ENCODE measurements around the gene NRL.

DNA sequence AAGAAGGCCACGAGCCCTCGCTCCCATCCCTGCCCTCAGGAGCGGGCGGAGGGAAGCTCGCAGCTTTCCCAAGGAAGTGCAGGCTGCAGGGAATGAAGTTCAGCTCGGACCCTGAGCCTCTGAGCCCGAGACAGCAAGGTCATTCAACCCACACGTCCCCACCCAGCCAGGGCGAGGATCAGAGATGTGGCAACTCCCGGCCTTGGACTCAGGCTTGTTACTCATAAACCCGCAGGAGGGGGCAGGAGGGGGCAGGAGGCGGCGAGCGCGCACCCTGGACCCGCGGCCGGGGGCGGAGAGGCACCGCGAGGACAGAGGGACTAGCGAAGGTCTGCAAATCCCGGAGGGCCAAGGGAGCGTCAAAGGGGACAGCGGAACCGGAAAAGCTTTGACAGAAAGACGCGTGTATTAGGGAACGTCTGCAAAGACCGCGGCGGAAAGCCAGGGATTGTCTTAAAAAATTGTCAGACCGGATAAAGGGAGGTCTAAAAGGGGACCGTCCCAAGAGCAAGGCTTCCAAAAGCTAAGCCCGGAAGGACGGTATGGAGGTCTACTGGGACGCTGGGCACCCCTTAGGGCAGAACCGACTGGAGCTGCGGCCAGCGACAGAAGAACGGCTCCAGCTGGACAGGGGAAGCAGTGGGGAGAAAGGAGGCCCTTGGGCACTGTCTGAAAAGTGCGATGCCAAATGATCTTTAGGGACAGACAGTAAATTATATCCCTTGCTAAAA lies 783 bp downstream of the NRL start:
- peak; percentile 84 for TF ChIP-seq POLR2A (IDR thresholded peaks at IDR 0.05; ENCODE audit: low read depth, low read length)
- peak; percentile 16 for TF ChIP-seq POLR2AphosphoS5 (IDR thresholded peaks at IDR 0.05; ENCODE audit: low read depth, low read length)
- peak; percentile 60 for TF ChIP-seq TAF1 (IDR thresholded peaks at IDR 0.05; ENCODE audit: low read depth, low read length)
